ENCODE measurements around the gene HTRA3.

- TF ChIP-seq CTCF (IDR thresholded peaks at IDR 0.05): no peak
- no peak for TF ChIP-seq POLR2AphosphoS5 (IDR thresholded peaks at IDR 0.05)
Measured at GRCh38 chr4:8239661-8240060, 29.9 kb upstream of the HTRA3 start.

Data from suprapubic skin (tissue), 3 donors.